Stimulated activated CD4-positive, alpha-beta T cell treated with anti-CD3 and anti-CD28 coated beads, Interleukin-15, amount 100 ng/mL, for 24 hours (primary cell): ENCODE measurements around the gene SLC39A9.
"Not testable (repeated sequence)": the region's sequence is repeated elsewhere in the genome, so short reads cannot be mapped to it uniquely, and the experiment has no call there.

Source experiments
- DNase-seq: peaks from one replicate; pipeline ENCODE4 v3.0.0-alpha.2; 2020

Gene SLC39A9

GRCh38 chr14:69428289-69428998 lies 30.0 kb downstream of the SLC39A9 start:
- no peak for DNase-seq

GRCh38 chr14:69429643-69430042 lies 31.2 kb downstream of the SLC39A9 start:
- DNase-seq = no peak

- no peak for DNase-seq
These were observed 31.9 kb downstream of the SLC39A9 start for GRCh38 chr14:69430306-69430939.

GRCh38 chr14:69432364-69432763 lies 33.9 kb downstream of the SLC39A9 start:
- DNase-seq = no peak

- DNase-seq = no peak
These were observed 41.2 kb downstream of the SLC39A9 start for GRCh38 chr14:69439521-69440270.

- no peak for DNase-seq
These were observed 43.5 kb downstream of the SLC39A9 start for GRCh38 chr14:69441948-69442347.

GRCh38 chr14:69443296-69443805 lies 44.9 kb downstream of the SLC39A9 start:
- no peak for DNase-seq

GRCh38 chr14:69449216-69449615 lies 50.7 kb downstream of the SLC39A9 start:
- DNase-seq = no peak

- DNase-seq = no peak
These were observed 53.4 kb downstream of the SLC39A9 start for GRCh38 chr14:69451941-69452340.

- no peak for DNase-seq
These were observed 59.9 kb downstream of the SLC39A9 start for GRCh38 chr14:69458350-69458749.

GRCh38 chr14:69459122-69459521 lies 60.6 kb downstream of the SLC39A9 start:
- DNase-seq = no peak

- peak; percentile 64 for DNase-seq
These were observed 61.7 kb downstream of the SLC39A9 start for GRCh38 chr14:69460093-69460701.

GRCh38 chr14:69464379-69464778 lies 65.9 kb downstream of the SLC39A9 start:
- DNase-seq = no peak

- DNase-seq = no peak
These were observed 66.3 kb downstream of the SLC39A9 start for GRCh38 chr14:69464829-69465228.

- no peak for DNase-seq
These were observed 70.5 kb downstream of the SLC39A9 start for GRCh38 chr14:69468949-69469348.

GRCh38 chr14:69471436-69471835 lies 72.9 kb downstream of the SLC39A9 start:
- no peak for DNase-seq

GRCh38 chr14:69471916-69472315 lies 73.4 kb downstream of the SLC39A9 start:
- DNase-seq = no peak

GRCh38 chr14:69473260-69473659 lies 74.8 kb downstream of the SLC39A9 start:
- no peak for DNase-seq

- DNase-seq = no peak
These were observed 75.5 kb downstream of the SLC39A9 start for GRCh38 chr14:69473946-69474345.

- DNase-seq = no peak
These were observed 76.8 kb downstream of the SLC39A9 start for GRCh38 chr14:69475194-69475818.

GRCh38 chr14:69476824-69477450 lies 78.4 kb downstream of the SLC39A9 start:
- DNase-seq = not testable (repeated sequence)

- DNase-seq = not testable (repeated sequence)
These were observed 79.6 kb downstream of the SLC39A9 start for GRCh38 chr14:69478055-69478454.
